HEK293 (cell line): ENCODE measurements around the gene CAND1.

Experiments used
- ZNF324 ChIP-seq: fragments of 450-650 bp; formaldehyde crosslinking; IDR thresholded peaks from 2 replicates; pipeline ENCODE4 v1.5.1; 2016; ENCODE audit warnings: missing biosample characterization, missing genetic modification characterization
- ZNF423 ChIP-seq: fragments of 450-650 bp; formaldehyde crosslinking; IDR thresholded peaks from 2 replicates; pipeline ENCODE4 v1.5.1; 2016; ENCODE audit warnings: missing biosample characterization, missing genetic modification characterization
- ZNF561 ChIP-seq: fragments of 450-650 bp; IDR thresholded peaks from 2 replicates; pipeline ENCODE4 v1.5.1; 2018; ENCODE audit warnings: missing biosample characterization, missing genetic modification characterization, borderline replicate concordance
- ZSCAN30 ChIP-seq: fragments of 450-650 bp; IDR thresholded peaks from 2 replicates; pipeline ENCODE4 v1.5.1; 2018; ENCODE audit warnings: missing biosample characterization, mild to moderate bottlenecking, missing genetic modification characterization, moderate library complexity
- TF ChIP-seq, protein P1 (sequence below): fragments of 450-650 bp; formaldehyde crosslinking; IDR thresholded peaks from 2 replicates; pipeline ENCODE4 v1.5.1; 2016; ENCODE audit warnings: missing biosample characterization, missing genetic modification characterization
- TF ChIP-seq, protein P2 (sequence below): fragments of 450-650 bp; formaldehyde crosslinking; IDR thresholded peaks from 2 replicates; pipeline ENCODE4 v1.5.1; 2016; ENCODE audit warnings: missing biosample characterization, missing genetic modification characterization

DNA sequence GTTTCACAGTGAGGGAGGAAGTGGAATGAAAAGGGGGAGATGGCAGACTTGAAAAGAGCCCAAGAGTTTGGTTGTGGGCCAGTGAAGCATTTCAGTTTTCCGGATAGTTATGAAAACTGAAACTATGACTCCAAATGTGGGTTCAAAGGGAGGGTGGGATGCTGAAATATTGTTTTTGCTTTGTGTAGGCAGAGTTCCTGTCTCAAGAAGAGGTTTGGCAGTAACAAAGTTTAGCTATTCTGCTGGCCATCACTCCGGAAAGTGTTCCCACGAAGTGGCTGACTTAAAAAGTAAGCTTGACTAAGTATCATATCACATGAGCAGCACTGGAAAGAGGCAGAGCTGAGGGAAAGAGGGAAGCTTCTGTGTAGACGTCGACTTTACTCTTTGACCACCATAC is 85.2 kb downstream of the CAND1 start:
- TF ChIP-seq, protein P1, sequence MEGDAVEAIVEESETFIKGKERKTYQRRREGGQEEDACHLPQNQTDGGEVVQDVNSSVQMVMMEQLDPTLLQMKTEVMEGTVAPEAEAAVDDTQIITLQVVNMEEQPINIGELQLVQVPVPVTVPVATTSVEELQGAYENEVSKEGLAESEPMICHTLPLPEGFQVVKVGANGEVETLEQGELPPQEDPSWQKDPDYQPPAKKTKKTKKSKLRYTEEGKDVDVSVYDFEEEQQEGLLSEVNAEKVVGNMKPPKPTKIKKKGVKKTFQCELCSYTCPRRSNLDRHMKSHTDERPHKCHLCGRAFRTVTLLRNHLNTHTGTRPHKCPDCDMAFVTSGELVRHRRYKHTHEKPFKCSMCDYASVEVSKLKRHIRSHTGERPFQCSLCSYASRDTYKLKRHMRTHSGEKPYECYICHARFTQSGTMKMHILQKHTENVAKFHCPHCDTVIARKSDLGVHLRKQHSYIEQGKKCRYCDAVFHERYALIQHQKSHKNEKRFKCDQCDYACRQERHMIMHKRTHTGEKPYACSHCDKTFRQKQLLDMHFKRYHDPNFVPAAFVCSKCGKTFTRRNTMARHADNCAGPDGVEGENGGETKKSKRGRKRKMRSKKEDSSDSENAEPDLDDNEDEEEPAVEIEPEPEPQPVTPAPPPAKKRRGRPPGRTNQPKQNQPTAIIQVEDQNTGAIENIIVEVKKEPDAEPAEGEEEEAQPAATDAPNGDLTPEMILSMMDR (tag by site-specific recombination): no peak
- no peak for TF ChIP-seq ZNF324 (tag by site-specific recombination)
- TF ChIP-seq ZNF561: no peak
- TF ChIP-seq, protein P2, sequence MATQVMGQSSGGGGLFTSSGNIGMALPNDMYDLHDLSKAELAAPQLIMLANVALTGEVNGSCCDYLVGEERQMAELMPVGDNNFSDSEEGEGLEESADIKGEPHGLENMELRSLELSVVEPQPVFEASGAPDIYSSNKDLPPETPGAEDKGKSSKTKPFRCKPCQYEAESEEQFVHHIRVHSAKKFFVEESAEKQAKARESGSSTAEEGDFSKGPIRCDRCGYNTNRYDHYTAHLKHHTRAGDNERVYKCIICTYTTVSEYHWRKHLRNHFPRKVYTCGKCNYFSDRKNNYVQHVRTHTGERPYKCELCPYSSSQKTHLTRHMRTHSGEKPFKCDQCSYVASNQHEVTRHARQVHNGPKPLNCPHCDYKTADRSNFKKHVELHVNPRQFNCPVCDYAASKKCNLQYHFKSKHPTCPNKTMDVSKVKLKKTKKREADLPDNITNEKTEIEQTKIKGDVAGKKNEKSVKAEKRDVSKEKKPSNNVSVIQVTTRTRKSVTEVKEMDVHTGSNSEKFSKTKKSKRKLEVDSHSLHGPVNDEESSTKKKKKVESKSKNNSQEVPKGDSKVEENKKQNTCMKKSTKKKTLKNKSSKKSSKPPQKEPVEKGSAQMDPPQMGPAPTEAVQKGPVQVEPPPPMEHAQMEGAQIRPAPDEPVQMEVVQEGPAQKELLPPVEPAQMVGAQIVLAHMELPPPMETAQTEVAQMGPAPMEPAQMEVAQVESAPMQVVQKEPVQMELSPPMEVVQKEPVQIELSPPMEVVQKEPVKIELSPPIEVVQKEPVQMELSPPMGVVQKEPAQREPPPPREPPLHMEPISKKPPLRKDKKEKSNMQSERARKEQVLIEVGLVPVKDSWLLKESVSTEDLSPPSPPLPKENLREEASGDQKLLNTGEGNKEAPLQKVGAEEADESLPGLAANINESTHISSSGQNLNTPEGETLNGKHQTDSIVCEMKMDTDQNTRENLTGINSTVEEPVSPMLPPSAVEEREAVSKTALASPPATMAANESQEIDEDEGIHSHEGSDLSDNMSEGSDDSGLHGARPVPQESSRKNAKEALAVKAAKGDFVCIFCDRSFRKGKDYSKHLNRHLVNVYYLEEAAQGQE (tag by site-specific recombination): no peak
- no peak for TF ChIP-seq ZSCAN30
- no peak for TF ChIP-seq ZNF423
